Upper lobe of right lung (tissue), 1 donor: Measurements from ENCODE around the gene ZBTB17. TPM values are rescaled to one million over a fixed set of nuclear protein-coding genes. Genes with fewer than 3 reads are reported as not detected.

Experiments
- ATAC-seq: fragments of 200-7000 bp; cut with Tn5 transposase; one replicate; pipeline ENCODE4 v1.9.1; 2020; ENCODE audit warnings: mild to moderate bottlenecking, moderate library complexity
- DNase-seq: peaks from one replicate; pipeline ENCODE4 v3.0.0-alpha.2; 2020
- H3K27ac ChIP-seq: fragments of 200-600 bp; one replicate; pipeline ENCODE4 v1.8.0; 2022
- H3K27me3 ChIP-seq: fragments of 200-600 bp; one replicate; pipeline ENCODE4 v1.8.0; 2022; ENCODE audit warnings: mild to moderate bottlenecking
- H3K36me3 ChIP-seq: fragments of 200-600 bp; one replicate; pipeline ENCODE4 v1.8.0; 2022
- H3K4me1 ChIP-seq: fragments of 200-600 bp; one replicate; pipeline ENCODE4 v1.8.0; 2022
- H3K4me3 ChIP-seq: fragments of 200-600 bp; one replicate; pipeline ENCODE4 v1.8.0; 2022; ENCODE audit warnings: mild to moderate bottlenecking
- H3K9me3 ChIP-seq: fragments of 200-600 bp; one replicate; pipeline ENCODE4 v1.8.0; 2022
- intact Hi-C: fragments of 100-400 bp; cut with DNase I; formaldehyde crosslinking; loops from one replicate; pipeline ENCODE4 v1.11.0; 2022
- total RNA-seq: library from RNA; stranded (reverse); fragmentation: NEBNext Ultra II Directional; extraction: Animal tissue kit (Norgen Biotek cat#: 25700); gene quantifications from one replicate; pipeline ENCODE4 v1.2.1, GENCODE V29; 2021
- TF ChIP-seq, protein P1 (sequence below): fragments of 200-600 bp; IDR thresholded peaks from one replicate; pipeline ENCODE4 v1.8.0; 2022; ENCODE audit warnings: antibody characterized with exemption
- donor health status: DM: no; HTN: yes; CAD: no; lungs with severe emphysema.

Gene ZBTB17
- total RNA-seq, 1 donor from 2014 or later = 42.3 TPM

DNA sequence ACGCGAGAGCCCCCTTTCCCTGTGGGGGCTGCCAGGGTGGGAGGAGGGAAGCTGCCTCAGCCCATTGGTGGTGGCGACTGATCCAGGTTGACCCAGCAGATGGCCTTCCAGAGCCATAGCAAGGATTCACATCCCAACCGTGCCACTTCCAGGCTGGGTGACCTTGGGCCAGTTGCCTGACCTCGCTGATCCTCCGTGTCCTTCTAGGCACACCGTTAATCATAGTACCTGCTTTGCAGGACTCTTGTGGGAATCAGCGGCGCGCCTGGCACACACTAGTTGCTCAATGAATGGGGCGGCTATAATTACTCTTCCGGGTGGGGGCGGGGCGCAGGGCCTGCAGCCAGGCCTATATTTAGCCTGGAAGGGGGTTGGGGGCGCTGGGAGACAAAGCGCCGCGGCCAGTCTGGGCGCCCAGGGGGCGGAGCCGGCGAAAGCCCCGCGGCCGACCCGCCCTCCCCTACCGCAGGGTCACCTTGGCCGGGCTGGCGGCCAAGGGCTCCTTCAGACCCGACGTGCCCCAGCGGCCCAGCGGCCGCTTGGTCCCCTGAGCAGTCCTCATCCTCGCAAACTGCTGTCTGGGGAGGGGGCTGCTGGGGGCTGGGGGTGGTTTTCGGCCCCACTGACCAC, 36.8 kb upstream of the ZBTB17 start:
- TF ChIP-seq, protein P1, sequence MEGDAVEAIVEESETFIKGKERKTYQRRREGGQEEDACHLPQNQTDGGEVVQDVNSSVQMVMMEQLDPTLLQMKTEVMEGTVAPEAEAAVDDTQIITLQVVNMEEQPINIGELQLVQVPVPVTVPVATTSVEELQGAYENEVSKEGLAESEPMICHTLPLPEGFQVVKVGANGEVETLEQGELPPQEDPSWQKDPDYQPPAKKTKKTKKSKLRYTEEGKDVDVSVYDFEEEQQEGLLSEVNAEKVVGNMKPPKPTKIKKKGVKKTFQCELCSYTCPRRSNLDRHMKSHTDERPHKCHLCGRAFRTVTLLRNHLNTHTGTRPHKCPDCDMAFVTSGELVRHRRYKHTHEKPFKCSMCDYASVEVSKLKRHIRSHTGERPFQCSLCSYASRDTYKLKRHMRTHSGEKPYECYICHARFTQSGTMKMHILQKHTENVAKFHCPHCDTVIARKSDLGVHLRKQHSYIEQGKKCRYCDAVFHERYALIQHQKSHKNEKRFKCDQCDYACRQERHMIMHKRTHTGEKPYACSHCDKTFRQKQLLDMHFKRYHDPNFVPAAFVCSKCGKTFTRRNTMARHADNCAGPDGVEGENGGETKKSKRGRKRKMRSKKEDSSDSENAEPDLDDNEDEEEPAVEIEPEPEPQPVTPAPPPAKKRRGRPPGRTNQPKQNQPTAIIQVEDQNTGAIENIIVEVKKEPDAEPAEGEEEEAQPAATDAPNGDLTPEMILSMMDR = no peak
- peak; percentile 77 for ATAC-seq
- DNase-seq = peak; percentile 87
- Histone ChIP-seq H3K9me3 (no peaks in the 10 kb centered on the region), H3K4me1 (peaks cover 19% of the 10 kb centered on the region), H3K4me3 (peak overlapping the region; percentile 46), H3K27me3 (no peaks in the 10 kb centered on the region), H3K36me3 (no peaks in the 10 kb centered on the region), H3K27ac (peak overlapping the region; percentile 60)
- intact Hi-C loops = no loop called here

DNA sequence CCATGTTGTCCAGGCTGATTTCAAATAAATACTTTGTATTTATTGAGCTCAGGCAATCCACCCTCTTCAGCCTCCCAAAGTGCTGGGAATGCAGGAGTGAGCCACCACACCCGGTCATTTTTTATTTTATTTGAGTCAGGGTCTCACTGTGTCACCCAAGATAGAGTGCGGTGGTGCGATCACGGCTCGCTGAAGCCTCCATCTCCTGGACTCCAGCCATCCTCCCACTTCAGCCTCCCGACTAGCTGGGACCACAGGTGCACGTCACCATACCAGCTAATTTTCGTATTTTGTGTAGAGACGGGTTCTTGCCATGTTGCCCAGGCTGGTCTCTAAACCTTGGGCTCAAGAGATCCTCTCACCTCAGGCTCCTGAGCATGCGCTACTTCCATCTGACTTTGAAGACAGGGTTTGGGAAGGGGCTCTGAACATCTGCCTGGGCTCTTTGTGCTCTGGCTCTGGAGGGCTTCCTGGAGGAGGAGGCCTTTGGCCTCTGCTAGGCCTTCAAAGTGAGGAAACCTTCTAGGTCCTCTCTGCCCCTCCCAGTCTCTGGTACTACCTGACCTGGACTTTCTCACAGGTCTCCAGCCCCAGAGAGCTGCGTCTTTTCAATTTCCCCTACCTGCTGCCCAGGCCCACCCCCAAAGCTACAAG, 36.2 kb upstream of the ZBTB17 start:
- intact Hi-C loops = no loop called here
- ATAC-seq (no peak), DNase-seq (no peak)
- Histone ChIP-seq H3K27me3 (no peaks in the 10 kb centered on the region), H3K36me3 (no peaks in the 10 kb centered on the region), H3K9me3 (no peaks in the 10 kb centered on the region), H3K4me3 (no peak overlapping the region), H3K4me1 (peaks cover 16% of the 10 kb centered on the region), H3K27ac (no peak overlapping the region)
- TF ChIP-seq, protein P1 = no peak

DNA sequence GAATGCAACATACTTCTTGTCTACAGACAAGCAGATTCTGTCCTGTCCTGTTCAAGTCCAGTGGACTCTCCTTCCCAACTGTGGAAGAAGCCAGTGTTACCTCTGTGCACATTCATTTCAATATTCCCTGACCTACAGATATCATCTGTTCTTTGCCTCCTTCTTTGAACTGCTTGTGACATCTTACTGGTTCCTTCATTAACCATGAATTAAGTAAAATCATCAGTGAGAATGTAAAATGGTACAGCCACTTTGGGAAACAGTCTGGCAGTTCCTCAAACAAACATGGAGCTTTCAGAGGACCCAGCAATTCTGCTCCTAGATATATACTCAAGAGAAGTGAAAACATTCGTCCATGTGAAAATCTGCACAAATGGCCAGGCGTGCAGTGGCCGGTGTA, 34.9 kb upstream of the ZBTB17 start:
- Histone ChIP-seq H3K9me3 (no peaks in the 10 kb centered on the region), H3K27me3 (no peaks in the 10 kb centered on the region), H3K27ac (no peak overlapping the region), H3K4me3 (no peak overlapping the region), H3K36me3 (no peaks in the 10 kb centered on the region), H3K4me1 (peaks cover 16% of the 10 kb centered on the region)
- intact Hi-C loops = no loop called here
- no peak for ATAC-seq
- DNase-seq = no peak
- TF ChIP-seq, protein P1 = no peak

DNA sequence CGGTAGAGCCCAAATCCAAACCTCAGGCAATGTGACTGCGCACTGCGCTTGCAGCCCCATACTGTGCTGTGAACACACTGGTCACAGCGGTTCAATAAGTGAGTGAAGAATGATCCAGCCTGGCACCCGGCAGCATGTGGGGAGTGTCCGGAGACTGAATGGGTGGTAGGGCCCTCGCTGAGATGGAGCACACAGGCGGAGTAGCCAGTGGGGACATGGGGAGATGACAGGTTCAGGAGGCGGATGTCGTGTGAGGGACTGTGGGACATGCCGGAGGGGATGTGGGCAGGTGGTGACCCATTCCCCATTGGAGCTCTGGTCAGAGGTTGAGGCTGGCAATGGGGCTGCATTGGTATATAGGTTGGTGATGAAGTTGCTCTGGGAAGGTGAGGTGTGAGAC, 33.8 kb upstream of the ZBTB17 start:
- H3K27ac ChIP-seq = no peak overlapping the region

DNA sequence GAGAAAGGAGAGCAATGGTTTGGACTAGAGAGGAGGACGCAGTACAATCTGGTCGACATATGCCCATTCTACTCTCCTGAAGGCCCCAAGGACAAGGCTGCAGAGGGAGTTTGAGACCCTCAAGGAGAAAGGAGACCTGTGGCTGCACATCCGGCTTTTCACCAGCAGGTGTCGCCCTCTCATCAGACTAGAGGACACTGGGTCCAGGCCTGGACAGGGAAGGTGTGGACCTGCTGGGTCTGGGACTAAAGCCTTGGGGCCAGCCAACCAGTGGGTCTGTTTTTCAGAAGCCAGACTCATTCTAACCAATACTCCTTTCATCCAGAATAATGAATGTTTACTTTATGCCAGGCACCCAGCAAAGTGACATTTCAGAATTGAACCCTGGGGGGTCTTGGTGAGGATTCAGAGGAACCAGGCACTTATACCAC, 33.1 kb upstream of the ZBTB17 start:
- Histone ChIP-seq H3K27me3 (no peaks in the 10 kb centered on the region), H3K36me3 (no peaks in the 10 kb centered on the region), H3K27ac (no peak overlapping the region), H3K4me3 (no peak overlapping the region), H3K4me1 (peaks cover 16% of the 10 kb centered on the region), H3K9me3 (no peaks in the 10 kb centered on the region)
- DNase-seq (peak; percentile 88), ATAC-seq (peak; percentile 83)
- TF ChIP-seq, protein P1 = peak; percentile 97
- intact Hi-C loops = loop anchor here (5.0 kb wide), 1 partner anchor 48 kb away; no protein-coding TSS in a partner anchor

More for the DNA sequence above, 33.8 kb upstream of the ZBTB17 start:
- TF ChIP-seq, protein P1 = no peak
- H3K4me3 ChIP-seq = no peak overlapping the region
- H3K36me3 ChIP-seq = no peaks in the 10 kb centered on the region
- H3K9me3 ChIP-seq = no peaks in the 10 kb centered on the region
- DNase-seq (no peak), ATAC-seq (no peak)
- no peaks in the 10 kb centered on the region for H3K27me3 ChIP-seq
- intact Hi-C loops = loop anchor here (5.0 kb wide), 1 partner anchor 48 kb away; no protein-coding TSS in a partner anchor
- peaks cover 16% of the 10 kb centered on the region for H3K4me1 ChIP-seq
